ENCODE results near the gene SMOC2.

The SMOC2 gene, protein sequence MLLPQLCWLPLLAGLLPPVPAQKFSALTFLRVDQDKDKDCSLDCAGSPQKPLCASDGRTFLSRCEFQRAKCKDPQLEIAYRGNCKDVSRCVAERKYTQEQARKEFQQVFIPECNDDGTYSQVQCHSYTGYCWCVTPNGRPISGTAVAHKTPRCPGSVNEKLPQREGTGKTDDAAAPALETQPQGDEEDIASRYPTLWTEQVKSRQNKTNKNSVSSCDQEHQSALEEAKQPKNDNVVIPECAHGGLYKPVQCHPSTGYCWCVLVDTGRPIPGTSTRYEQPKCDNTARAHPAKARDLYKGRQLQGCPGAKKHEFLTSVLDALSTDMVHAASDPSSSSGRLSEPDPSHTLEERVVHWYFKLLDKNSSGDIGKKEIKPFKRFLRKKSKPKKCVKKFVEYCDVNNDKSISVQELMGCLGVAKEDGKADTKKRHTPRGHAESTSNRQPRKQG

GRCh38 chr6:168440520-168441433 is at the start of gene SMOC2:
Gene SMOC2 (plus strand): TSS chr6:168441184. CDS start chr6:168441371, 187 bp downstream.
- DNase-seq, result no peak

DNA sequence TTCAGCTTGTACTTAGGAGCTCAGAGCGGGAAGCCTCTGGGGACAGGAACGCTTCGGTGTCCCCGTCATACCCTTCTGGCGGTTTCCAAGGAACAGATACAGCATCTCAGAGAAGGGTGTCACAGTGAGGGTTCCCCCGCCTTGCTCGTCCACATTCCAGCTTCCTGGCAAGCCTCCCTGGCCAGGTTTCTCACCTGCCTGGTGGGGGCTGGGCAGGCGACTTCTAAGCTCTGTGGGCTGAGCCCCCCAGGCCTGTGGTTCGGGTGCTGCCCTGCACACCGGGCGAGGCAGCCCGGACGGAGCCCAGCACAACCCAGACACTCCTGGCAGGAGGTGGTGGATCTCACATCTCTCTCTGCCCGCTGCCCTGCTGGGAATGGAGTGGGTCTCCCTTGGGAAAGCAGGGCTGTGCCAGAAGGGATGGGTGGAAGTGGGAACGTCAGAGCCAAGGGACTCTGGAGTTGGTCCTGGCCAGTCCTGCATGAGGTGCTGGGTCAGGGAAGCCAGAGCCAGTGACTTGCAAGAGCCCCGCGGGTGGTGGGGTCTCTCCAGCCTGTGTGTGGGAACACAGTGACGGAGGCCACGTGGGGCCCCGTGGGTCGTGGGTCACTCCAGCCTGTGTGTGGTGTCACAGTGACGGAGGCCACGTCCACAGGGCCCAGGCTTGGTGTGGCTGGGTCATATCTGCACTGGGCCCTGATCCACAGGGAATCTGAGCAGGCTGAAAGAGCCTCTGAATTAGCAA is 47.7 kb upstream of the SMOC2 start:
- DNase-seq, result no peak

DNA sequence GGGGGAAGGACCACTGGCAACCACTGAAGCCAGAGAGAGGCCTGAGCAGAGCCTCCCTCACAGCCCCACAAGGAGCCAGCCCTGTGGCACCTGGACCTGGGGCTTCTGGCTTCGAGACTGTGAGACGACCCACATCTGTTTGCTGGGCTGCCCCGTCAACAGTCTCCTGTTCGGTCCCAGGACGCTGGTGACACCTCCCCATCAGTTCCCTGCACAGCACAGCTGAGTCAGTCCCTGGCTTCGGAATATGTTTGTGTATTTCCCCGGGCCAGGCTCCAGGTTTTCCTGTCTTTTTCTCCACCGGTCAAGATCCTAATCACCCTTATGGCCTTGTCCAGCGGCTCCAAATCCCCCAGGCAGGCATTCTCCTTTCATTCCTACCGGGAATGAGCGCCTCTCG is 46.4 kb upstream of the SMOC2 start:
- no peak for DNase-seq

DNA sequence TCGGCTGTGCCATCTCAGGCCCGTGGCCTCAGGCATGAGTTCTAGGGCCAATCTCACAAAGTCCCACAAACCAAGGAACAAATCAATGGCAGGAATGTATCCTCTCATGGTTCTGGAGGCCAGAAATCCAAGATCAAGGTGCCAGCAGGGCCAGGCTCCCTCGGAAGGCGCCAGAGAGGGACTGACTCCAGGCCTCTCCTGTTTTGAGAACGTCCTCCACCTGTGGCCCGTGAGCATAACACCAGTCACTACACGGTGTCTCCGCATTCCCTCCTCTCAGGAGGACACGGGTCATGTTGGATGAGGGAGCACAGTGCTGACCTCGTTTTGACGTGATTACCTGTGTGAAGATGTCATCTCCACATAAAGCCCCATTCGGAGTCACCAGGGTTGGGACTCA is 45.0 kb upstream of the SMOC2 start:
- DNase-seq, result no peak

DNA sequence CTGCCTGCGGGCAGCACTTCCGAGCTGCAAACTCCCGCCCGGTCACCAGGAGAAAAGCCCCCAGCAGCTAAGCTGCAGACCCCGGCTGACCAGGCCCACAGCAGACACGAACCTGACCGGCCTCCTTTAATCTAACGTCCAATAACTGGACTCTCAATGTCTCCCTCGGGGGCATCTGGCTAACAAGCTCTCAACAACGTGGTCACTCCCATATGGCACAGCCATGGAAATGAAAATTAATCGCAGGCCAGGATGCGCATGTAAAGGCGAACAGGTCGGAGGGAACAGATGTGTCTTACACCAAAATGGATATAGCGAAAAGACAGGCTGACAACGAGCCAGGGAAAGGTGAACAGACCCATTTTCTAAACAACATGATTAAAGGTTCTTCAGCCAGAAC is 44.4 kb upstream of the SMOC2 start:
- no peak for DNase-seq

GRCh38 chr6:168397012-168397411 is 44.0 kb upstream of the SMOC2 start:
- DNase-seq, result no peak

DNA sequence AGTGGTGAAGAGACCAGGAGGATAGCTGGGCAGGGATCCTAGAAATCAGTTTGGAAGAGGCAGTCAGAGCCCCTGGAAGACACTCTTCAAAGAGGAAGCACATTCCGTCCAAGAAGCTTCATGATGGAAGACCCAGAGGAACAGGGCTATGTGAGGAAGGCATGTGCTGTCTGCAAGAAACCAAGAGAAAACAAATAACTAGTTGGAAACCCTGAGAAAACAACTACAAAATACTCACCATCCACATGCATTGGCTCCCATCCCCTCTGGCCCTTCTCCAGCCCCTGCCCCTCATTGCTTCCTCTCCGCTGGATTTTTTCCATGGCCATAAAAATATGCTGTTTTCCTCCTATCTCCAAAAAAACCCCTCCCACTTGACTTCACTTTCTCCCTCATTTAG is 40.9 kb upstream of the SMOC2 start:
- no peak for DNase-seq

- DNase-seq, result no peak
Measured at GRCh38 chr6:168403370-168404005, 37.5 kb upstream of the SMOC2 start.

GRCh38 chr6:168404560-168404959 is 36.4 kb upstream of the SMOC2 start:
- no peak for DNase-seq

GRCh38 chr6:168407842-168408241 is 33.1 kb upstream of the SMOC2 start:
- no peak for DNase-seq

- DNase-seq, result no peak
Measured at GRCh38 chr6:168408504-168409136, 32.4 kb upstream of the SMOC2 start.

DNA sequence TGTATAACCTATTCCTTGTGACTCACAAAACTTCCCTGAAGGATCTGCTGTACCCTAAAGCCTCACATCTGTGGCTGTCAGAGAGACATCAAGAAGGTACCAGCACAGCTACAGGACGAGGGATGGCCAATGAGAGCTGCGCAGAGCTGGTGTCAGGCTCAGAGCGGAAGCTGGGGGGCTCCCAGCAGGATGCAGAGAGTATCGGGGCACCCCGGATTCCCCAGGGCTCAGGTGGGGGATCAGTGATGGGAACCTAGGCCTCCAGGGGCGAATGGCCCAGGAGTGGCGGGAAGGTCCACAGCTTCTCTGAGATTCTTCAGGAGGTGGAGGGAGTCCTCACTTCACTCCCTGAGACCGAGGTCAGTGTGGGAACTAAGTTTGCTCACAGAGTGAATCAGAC is 30.9 kb upstream of the SMOC2 start:
- no peak for DNase-seq

GRCh38 chr6:168410554-168411011 is 30.4 kb upstream of the SMOC2 start:
- DNase-seq, result no peak

DNA sequence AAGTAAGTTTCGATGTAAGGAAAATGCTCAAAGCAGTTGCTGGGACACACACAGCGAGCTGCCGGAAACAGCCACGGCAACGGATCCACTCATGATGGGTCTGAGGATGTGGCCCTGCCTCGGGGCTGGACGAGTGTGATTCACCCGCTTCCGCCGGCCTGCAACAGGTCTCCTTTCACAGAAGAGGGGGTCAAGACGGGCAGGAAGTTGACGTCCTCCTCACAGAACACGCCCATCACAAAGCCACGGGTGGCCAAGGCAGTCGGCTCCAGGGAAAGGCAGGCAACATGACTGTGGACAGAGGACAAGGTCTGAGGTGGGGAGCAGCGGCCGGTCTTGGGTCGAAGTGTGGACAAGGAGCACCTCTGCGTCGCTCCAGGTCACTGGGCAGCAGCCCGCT is 29.9 kb upstream of the SMOC2 start:
- DNase-seq, result no peak

DNA sequence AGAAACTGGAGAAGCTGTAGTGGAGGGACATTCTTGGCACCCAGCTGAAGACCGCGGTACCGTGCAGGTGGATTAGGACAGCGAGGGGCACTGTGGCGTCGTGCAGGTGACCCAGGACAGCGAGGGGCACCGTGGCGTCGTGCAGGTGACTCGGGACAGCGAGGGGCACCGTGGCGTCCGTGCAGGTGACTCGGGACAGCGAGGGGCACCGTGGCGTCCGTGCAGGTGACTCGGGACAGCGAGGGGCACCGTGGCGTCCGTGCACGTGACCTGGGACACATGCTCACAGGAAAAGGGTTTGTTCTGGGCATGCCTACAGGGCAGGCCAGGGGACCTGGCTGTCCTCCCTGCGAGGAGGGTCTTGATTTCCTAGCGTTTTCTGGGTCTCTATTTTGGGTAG is 29.2 kb upstream of the SMOC2 start:
- no peak for DNase-seq

DNA sequence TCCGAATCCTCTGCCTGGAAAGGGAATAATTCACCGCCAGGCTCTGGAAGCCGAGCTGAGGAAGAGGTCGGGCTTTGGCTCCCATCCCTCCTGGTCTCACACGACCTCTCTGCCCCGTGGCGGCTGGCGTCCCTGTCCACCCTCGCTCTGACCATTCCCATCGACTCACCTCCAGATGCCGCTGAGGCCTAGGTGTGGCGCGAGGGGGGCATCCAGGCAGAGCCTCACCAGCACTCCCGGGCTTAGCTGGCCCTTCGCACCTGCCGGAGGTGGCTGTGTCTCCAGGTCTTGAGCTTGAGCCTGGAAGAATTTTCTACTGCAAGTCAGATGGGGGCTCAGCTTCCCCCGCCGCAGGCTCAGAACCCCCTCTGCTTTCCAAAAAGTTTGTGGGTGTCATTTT is 28.5 kb upstream of the SMOC2 start:
- DNase-seq, result no peak

DNA sequence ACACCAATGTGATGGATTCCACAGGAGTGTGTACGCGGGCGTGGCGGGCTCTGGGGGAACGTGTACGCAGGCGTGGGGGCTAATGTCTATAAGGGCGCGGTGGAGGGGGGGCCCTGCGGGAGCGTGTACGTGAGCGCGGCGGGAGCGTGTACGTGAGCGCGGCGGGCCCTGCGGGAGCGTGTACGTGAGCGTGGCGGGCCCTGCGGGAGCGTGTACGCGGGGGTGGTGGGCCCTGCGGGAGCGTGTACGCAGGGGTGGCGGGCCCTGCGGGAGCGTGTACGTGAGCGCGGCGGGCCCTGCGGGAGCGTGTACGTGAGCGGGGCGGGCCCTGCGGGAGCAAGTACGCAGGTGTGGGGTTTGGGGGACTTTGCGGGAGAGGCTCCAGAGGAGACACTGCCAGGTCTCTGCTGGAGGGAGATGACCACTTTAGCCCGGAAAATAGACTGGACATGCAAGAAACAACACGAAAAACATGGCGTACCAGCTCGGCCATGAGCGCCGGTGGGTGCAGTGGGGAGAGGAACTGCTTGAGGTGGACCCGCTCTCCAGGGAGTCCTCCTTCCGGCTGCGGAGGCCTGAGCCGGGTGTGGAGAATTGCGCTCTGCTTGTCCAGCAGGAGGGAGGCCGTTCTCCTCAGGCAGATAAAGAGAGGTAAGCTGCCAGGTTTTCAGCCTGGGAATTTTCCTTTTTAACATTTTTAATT is 27.8 kb upstream of the SMOC2 start:
- no peak for DNase-seq

DNA sequence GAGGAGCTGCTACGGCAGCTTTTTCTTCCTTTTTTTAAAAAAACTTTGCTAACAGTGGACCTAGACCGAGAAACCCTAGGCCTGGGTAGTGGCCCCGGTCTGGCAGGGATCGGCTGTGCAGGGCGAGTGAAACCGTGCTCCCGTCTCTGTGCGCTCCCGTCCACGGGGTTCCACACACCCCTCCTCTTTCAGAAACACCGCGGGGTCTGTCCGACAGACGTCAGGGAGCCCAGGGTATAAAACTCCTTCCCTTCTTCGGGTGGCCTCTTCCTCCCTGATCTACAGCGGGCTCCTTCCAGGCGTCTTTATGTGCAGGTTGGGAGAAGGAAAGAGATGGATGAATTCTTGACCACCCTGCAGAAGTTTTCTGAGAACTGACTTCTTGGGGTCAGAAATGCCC is 27.1 kb upstream of the SMOC2 start:
- DNase-seq, result no peak

GRCh38 chr6:168414336-168415097 is 26.5 kb upstream of the SMOC2 start:
- no peak for DNase-seq

DNA sequence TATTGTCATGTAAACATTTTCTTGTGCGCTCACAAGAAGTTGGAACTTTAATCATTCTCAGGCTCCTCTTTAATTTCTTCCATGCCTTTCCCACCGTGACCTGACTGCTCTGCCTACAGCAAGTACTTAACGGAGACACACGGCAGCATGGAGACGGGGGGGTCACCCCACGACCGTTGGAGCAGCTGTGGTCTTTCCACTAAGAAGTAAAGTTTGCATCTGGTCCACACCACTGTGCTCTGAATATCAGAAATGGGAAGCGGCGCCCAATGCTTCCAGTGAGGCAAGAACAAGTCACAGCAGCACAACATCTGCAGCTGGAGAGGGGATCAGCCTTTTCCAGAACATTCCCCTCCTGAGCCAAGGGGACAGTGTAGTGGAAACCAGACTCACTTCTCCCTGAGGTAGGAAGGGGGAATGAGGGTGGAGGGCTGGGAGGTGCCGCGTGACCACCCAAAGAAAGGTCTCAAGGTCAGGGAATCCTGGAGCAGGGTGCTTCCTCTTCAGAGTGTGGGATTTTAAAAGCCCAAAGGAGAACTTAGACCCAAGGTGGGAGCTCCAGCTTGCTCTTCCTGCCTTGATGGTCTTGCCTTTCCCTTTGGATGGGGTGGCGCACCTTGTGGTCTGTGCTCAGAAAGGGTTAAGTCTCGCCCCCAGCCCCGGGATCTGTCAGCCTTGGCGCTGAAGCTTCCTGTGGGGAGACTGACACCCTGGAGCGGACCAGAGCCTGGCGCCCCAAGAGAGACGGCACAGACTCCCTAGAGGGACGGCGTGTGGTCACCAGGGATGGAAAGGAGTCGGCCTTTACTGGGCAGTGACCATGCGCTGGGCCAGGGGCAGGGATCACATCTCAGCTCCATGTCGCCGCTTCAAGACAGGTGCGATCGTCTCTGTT is 25.6 kb upstream of the SMOC2 start:
- DNase-seq, result no peak
